Fibroblast of pulmonary artery (primary cell): ENCODE measurements around the gene CGREF1.
A peak's percentile ranks its signal among the peaks of the same experiment; 100 is the strongest.

Experiments
- DNase-seq: peaks from one replicate; pipeline ENCODE4 v3.0.0-alpha.2; 2010; ENCODE audit warnings: low read depth
- H3K4me3 ChIP-seq: replicated peaks from 2 replicates; pipeline ENCODE4 v1.5.1; 2011; ENCODE audit warnings: low read depth, mild to moderate bottlenecking, control low read depth, low read length, moderate library complexity
- TF ChIP-seq, protein P1 (sequence below): IDR thresholded peaks from 2 replicates; pipeline ENCODE4 v1.5.1; 2011; ENCODE audit warnings: mild to moderate bottlenecking, control low read depth, low read length, inconsistent platforms; ENCODE audit errors: missing control alignments

CGREF1 gene

DNA sequence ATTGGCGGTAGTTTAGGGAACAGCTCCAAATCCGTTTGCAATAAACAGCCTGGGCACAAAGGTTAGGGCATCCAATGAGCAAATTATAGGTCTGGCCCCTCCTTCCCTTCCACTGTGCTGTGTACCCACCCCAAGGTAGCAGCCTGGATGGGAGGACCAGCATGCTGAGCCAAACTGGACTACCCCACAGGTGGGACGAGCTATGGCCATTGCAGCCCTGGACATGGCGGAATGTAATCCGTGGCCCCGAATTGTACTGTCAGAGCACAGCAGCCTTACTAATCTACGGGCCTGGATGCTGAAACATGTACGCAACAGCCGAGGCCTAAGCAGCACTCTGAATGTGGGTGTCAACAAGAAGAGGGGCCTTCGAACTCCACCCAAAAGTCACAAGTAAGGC is 60.7 kb downstream of the CGREF1 start:
- DNase-seq: no peak
- no peak overlapping the region for H3K4me3 ChIP-seq
- TF ChIP-seq, protein P1, sequence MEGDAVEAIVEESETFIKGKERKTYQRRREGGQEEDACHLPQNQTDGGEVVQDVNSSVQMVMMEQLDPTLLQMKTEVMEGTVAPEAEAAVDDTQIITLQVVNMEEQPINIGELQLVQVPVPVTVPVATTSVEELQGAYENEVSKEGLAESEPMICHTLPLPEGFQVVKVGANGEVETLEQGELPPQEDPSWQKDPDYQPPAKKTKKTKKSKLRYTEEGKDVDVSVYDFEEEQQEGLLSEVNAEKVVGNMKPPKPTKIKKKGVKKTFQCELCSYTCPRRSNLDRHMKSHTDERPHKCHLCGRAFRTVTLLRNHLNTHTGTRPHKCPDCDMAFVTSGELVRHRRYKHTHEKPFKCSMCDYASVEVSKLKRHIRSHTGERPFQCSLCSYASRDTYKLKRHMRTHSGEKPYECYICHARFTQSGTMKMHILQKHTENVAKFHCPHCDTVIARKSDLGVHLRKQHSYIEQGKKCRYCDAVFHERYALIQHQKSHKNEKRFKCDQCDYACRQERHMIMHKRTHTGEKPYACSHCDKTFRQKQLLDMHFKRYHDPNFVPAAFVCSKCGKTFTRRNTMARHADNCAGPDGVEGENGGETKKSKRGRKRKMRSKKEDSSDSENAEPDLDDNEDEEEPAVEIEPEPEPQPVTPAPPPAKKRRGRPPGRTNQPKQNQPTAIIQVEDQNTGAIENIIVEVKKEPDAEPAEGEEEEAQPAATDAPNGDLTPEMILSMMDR: no peak

GRCh38 chr2:27057184-27057583 is 61.7 kb downstream of the CGREF1 start:
- no peak overlapping the region for H3K4me3 ChIP-seq
- no peak for DNase-seq
- TF ChIP-seq, protein P1: no peak

DNA sequence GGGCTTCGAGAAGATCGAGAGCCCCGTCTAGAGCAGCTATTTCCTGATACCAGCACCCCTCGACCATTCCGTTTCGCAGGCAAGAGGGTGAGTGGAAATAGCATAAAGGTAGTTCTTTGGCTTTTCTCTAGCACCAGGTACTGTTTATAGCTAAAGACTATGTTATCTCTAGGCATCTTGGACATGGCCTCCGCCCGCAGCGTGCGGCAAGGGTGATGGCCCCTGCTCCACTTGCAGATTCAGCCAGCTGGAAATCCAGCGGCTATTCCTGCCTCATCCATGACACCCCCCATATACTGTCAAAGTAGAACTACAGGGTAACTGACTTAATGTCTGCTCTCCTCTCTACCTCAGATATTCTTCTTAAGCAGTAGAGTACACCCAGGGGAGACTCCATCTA is 64.2 kb downstream of the CGREF1 start:
- TF ChIP-seq, protein P1: no peak
- no peak for DNase-seq
- no peak overlapping the region for H3K4me3 ChIP-seq

- DNase-seq: no peak
- TF ChIP-seq, protein P1: no peak
- H3K4me3 ChIP-seq: no peak overlapping the region
Observed at GRCh38 chr2:27053776-27054175, 65.2 kb downstream of the CGREF1 start.

DNA sequence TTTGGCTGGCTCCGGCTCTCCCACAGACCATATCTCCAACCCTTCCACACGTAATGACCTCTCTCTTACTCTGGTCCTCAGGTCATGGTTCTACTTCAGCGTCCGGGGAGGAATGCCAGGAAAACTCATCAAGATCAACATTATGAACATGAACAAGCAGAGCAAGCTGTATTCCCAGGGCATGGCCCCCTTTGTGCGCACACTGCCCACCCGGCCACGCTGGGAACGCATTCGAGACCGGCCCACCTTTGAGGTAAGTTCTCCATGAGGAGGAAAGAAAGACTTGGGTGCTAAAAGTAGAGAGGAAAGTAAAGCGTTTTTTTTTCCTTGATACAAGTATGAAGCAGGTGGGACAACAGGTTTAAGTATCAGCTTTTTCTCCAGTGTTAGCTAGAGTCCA is 65.6 kb downstream of the CGREF1 start:
- no peak for DNase-seq
- no peak overlapping the region for H3K4me3 ChIP-seq

GRCh38 chr2:27051902-27052645 is 66.9 kb downstream of the CGREF1 start:
- no peak for DNase-seq
- peak overlapping the region; percentile 71 for H3K4me3 ChIP-seq

More for the DNA sequence above, 65.6 kb downstream of the CGREF1 start:
- TF ChIP-seq, protein P1: no peak

More at GRCh38 chr2:27051902-27052645, 66.9 kb downstream of the CGREF1 start:
- TF ChIP-seq, protein P1: no peak
